SKM-1 (cell line): ENCODE data around the gene DNAH14.
"Not testable (repeated sequence)": the region's sequence is repeated elsewhere in the genome, so short reads cannot be mapped to it uniquely, and the experiment has no call there.

ENCODE experiments used
- DNase-seq: peaks from one replicate; lab custom pipeline; 2025; ENCODE audit not compliant: unreplicated experiment; lab: John Stamatoyannopoulos, UW

Gene DNAH14

GRCh38 chr1:224991550-224991949 lies 62.1 kb downstream of the DNAH14 start:
- not testable (repeated sequence) for DNase-seq

- no peak for DNase-seq
Observed at GRCh38 chr1:224995602-224996001, 66.1 kb downstream of the DNAH14 start.

GRCh38 chr1:224996266-224996665 lies 66.8 kb downstream of the DNAH14 start:
- no peak for DNase-seq

- no peak for DNase-seq
Observed at GRCh38 chr1:224998185-224998584, 68.7 kb downstream of the DNAH14 start.

GRCh38 chr1:225004396-225004795 lies 74.9 kb downstream of the DNAH14 start:
- no peak for DNase-seq

GRCh38 chr1:225006352-225006751 lies 76.9 kb downstream of the DNAH14 start:
- DNase-seq, result not testable (repeated sequence)

- not testable (repeated sequence) for DNase-seq
Observed at GRCh38 chr1:225008050-225008449, 78.6 kb downstream of the DNAH14 start.

GRCh38 chr1:225021037-225021436 lies 91.6 kb downstream of the DNAH14 start:
- DNase-seq, result no peak

GRCh38 chr1:225026701-225027100 lies 97.2 kb downstream of the DNAH14 start:
- DNase-seq, result no peak

- DNase-seq, result not testable (repeated sequence)
Observed at GRCh38 chr1:225036441-225036840, 107.0 kb downstream of the DNAH14 start.

- DNase-seq, result no peak
Observed at GRCh38 chr1:225042263-225042662, 112.8 kb downstream of the DNAH14 start.

GRCh38 chr1:225044258-225044657 lies 114.8 kb downstream of the DNAH14 start:
- no peak for DNase-seq

GRCh38 chr1:225049594-225049993 lies 120.1 kb downstream of the DNAH14 start:
- DNase-seq, result no peak

GRCh38 chr1:225063722-225064121 lies 134.2 kb downstream of the DNAH14 start:
- DNase-seq, result no peak

GRCh38 chr1:225070972-225071371 lies 141.5 kb downstream of the DNAH14 start:
- no peak for DNase-seq

GRCh38 chr1:225097175-225097574 lies 167.7 kb downstream of the DNAH14 start:
- DNase-seq, result no peak

- no peak for DNase-seq
Observed at GRCh38 chr1:225111000-225111399, 181.5 kb downstream of the DNAH14 start.

GRCh38 chr1:225113265-225113664 lies 183.8 kb downstream of the DNAH14 start:
- DNase-seq, result no peak

GRCh38 chr1:225114354-225114990 lies 185.0 kb downstream of the DNAH14 start:
- no peak for DNase-seq

GRCh38 chr1:225119307-225119706 lies 189.8 kb downstream of the DNAH14 start:
- DNase-seq, result no peak

- DNase-seq, result no peak
Observed at GRCh38 chr1:225121095-225121494, 191.6 kb downstream of the DNAH14 start.

GRCh38 chr1:225131869-225132268 lies 202.4 kb downstream of the DNAH14 start:
- DNase-seq, result no peak

- no peak for DNase-seq
Observed at GRCh38 chr1:225137976-225138375, 208.5 kb downstream of the DNAH14 start.
